SW480 (cell line): ENCODE data around the gene BAG1.

Experiments
- DNase-seq: peaks from one replicate; pipeline ENCODE4 v3.0.0-alpha.2; 2016; ENCODE audit warnings: low spot score

The BAG1 gene

GRCh38 chr9:33242609-33243134 lies 21.8 kb downstream of the BAG1 start:
- DNase-seq = no peak

DNA sequence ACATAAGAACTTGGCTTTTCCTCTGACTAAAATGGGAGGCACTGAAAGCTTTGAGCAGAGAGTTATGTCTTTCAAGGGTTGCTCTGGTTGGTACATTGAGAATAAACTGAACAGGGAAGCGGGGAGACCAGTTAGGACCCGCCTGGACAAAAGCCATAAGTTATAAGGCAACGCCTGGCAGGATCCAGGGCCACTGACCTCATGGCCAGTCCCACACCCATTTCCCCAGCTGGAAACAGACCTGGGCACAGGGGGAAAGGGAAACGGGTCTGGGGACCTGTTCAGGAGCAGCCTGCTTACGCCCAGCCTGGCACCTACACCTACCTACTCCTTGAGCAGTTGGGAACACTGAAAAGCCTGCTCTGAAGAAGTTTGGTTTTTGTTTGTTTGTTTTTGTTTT lies 23.2 kb downstream of the BAG1 start:
- DNase-seq = no peak

GRCh38 chr9:33239921-33240320 lies 24.6 kb downstream of the BAG1 start, which contains the start of gene SPINK4:
Gene SPINK4, plus strand, starts transcription at chr9:33240167. Its CDS starts 42 bp downstream, at chr9:33240209.
- no peak for DNase-seq

- no peak for DNase-seq
Measured at GRCh38 chr9:33236571-33236970, 27.9 kb downstream of the BAG1 start.

GRCh38 chr9:33234511-33235467 lies 29.7 kb downstream of the BAG1 start:
- DNase-seq = no peak

DNA sequence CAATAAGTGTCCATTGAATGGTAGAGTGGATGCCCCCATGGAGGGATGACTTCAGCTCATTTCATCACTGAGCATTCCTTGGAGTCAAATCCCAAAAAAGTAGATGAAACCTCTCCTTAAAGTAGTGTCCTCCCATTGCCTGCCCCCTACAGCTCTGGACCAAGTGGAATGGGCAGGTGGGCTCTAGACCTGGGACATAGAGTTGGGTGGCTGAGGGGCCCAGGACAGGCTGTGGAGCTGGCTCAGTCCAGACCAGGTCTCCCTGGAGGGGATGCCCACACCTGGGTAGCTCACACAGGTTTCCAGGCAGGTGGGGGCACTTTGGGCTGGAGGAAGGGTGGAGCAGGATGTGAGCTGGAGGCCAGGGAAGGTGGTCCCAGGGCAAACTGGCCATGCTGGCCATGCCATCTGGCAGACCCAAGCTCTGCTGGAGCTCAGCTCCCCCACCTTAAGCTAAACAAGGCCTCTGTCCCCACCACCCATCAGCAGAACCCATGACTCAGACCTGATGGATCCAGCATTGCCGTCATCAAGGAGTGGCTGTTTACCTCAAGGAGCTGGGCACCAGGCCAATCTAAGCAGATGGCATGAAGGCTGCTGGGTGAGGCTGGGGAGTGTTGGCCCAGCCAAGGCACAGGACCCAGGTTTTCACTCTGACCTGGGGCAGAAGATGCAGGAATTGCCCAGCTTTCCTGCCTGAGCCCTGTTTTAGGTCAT lies 30.7 kb downstream of the BAG1 start:
- peak; percentile 73 for DNase-seq

DNA sequence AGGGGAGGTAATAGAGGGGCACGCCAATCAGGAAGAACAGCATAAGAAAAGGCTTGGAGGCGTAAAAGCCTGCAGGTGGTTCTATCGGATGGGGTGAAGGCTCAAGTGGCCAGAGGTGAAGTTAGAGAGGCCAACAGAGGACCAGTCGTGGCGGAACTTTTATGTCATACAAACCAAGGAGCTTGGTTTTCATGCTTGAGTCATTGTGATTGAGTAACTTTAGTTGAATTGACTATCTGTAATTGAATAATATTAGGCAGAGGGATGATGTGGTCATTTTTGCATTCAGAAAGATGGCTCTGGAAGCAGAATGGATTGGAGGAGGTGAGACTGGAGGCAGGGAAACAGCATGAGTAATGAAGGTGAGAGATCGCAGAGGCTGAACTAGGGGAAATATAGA lies 31.7 kb downstream of the BAG1 start:
- no peak for DNase-seq

DNA sequence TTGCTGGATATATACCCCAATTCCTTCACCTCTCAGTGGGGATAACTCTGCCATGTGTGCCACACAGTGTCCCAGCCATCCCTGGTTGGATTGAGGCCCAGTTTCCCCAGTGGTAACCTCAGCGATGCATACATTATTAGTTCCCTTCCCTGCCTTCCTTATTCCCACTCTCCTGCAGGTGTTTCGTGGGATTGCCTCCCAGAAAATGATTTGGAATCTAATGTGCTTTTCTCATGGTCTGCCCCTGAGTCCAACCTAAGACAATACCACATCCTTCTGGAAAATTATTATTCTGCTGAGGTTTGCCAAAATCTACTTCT lies 32.9 kb downstream of the BAG1 start:
- DNase-seq = no peak

DNA sequence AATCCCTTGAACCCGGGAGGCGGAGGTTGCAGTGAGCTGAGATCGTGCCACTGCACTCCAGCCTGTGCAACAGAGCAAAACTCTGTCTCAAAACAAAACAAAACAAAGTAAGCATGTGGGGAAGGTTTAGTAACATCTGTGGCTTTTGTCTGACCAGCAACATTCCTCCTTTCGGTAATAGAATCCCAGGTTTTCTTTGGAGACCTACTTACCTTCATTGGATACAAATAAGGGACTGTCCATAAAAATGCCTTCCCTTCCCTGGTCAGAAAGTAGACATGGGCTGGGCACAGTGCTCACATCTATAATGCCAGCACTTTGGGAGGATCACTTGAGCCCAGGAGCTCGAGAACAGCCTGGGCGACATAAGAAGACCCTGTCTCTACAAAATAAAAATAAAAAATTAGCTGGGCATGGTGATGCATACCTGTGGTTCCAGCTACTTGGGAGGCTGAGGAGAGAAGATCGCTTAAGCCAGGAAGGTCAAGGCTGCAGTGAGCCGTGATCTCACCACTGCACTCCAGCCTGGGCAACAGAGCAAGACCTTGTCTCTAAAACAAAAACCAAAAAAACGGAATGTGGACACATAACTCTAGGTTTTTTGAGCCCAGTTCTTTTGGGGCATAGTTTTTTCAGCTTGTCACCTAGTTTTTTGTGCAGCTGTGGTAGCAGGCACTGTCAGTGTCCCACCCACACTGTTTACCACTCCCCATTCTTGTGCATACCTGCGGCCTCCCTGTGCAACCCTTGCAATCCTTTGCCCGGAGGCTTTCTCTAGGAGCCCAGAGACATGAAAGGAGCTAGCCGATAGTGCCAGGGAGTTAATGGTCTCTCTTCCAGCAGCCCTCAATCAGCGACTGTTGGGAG lies 33.5 kb downstream of the BAG1 start:
- DNase-seq = peak; percentile 88

- DNase-seq = peak; percentile 94
Measured at GRCh38 chr9:33229359-33230114, 35.0 kb downstream of the BAG1 start.

DNA sequence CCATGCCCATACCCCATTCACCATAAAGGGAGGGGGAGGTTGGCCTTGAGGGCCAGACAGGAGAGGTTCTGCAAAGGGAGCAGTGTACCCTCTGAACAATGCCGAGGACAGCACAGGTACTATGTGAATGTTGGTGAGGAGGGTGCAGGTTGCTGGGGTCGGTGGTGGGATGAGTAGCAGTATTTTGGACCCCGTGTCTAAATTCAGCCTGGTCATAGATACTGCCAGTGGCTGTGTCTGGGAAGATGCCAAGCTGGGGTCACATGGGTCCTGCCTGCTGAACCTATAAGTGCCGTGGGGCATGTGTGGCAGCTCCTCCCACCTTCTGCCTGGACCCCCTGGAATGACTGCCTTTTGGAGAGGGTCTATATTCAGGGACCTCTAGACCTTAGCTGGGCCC lies 35.9 kb downstream of the BAG1 start:
- no peak for DNase-seq

- DNase-seq = no peak
Measured at GRCh38 chr9:33227741-33228140, 36.8 kb downstream of the BAG1 start.

GRCh38 chr9:33227008-33227398 lies 37.5 kb downstream of the BAG1 start:
- no peak for DNase-seq

GRCh38 chr9:33225319-33226147 lies 39.0 kb downstream of the BAG1 start:
- DNase-seq = peak; percentile 75

DNA sequence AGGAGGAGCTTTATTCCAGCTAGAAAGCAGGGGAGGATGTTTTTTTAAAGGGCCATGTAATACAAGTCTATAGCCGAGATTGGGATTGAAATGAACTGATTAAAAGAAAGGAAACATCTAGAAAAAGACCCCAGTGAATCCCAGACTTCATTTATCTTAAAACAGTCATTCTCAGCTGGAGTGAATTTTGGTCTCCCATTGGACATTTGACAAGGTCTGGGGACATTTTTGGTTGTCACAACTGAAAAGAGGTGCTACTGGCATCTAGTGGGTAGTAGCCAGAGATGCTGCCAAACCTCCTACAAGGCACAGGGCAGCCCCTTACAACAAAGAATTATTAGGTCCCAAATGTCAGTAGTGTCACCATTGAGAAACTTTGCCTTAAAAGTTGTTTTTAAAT lies 40.8 kb downstream of the BAG1 start:
- no peak for DNase-seq

DNA sequence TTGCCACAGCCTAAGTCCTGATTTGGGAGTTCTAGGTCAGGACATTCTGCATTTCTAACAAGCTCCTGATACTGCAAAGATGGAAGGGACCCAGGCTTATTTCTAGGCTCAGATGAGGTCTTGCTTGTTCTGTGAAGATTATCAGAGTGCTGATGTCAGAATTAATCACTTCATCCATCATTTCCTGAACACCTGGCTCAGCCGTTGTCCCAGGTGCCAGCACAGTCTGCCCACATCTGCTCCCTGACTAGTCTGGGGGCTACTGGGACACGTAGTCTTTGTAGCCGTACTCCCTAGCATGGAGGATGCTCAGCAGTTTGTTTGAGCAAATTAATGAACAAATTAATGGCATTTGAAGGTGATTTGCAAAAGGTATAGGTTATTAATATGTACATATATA lies 42.5 kb downstream of the BAG1 start:
- no peak for DNase-seq

DNA sequence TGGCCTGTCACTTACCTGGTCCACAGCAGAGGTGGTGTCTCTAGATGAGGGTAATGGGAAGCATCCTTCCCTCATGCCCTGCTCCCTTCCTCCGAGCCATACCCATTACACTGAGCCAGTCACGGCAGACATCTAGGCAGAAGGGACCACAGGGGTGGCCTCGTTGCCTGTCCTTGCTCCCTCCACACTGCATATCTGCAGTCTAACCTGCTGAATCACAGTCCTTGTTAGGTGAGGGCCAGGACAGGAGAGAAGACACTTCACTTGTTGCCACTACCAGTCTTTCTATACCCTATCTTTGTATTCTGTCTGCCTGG lies 43.0 kb downstream of the BAG1 start:
- DNase-seq = no peak

- DNase-seq = no peak
Measured at GRCh38 chr9:33220681-33221567, 43.6 kb downstream of the BAG1 start.

GRCh38 chr9:33211695-33212393 lies 52.7 kb downstream of the BAG1 start:
- peak; percentile 29 for DNase-seq
